ENCODE data around the gene ITGB8.

Gene ITGB8

GRCh38 chr7:20438248-20438647 lies 107.5 kb downstream of the ITGB8 start:
- DNase-seq, result no peak

GRCh38 chr7:20438694-20439376 lies 108.1 kb downstream of the ITGB8 start:
- no peak for DNase-seq

- no peak for DNase-seq
Observed at GRCh38 chr7:20439416-20440185, 108.9 kb downstream of the ITGB8 start.

GRCh38 chr7:20440472-20441105 lies 109.9 kb downstream of the ITGB8 start:
- DNase-seq, result no peak

GRCh38 chr7:20441346-20441745 lies 110.6 kb downstream of the ITGB8 start:
- DNase-seq, result no peak

GRCh38 chr7:20441991-20442441 lies 111.3 kb downstream of the ITGB8 start:
- no peak for DNase-seq

- no peak for DNase-seq
Observed at GRCh38 chr7:20442951-20443350, 112.3 kb downstream of the ITGB8 start.

- DNase-seq, result no peak
Observed at GRCh38 chr7:20444030-20444800, 113.5 kb downstream of the ITGB8 start.

GRCh38 chr7:20447021-20447650 lies 116.4 kb downstream of the ITGB8 start:
- no peak for DNase-seq

- no peak for DNase-seq
Observed at GRCh38 chr7:20449176-20449575, 118.5 kb downstream of the ITGB8 start.

GRCh38 chr7:20450536-20450935 lies 119.8 kb downstream of the ITGB8 start:
- DNase-seq, result no peak

GRCh38 chr7:20454202-20454601 lies 123.5 kb downstream of the ITGB8 start:
- no peak for DNase-seq

GRCh38 chr7:20456701-20457100 lies 126.0 kb downstream of the ITGB8 start:
- DNase-seq, result no peak

- DNase-seq, result no peak
Observed at GRCh38 chr7:20458521-20458920, 127.8 kb downstream of the ITGB8 start.

GRCh38 chr7:20459419-20459818 lies 128.7 kb downstream of the ITGB8 start:
- no peak for DNase-seq

- DNase-seq, result no peak
Observed at GRCh38 chr7:20464891-20465290, 134.2 kb downstream of the ITGB8 start.
